Measurements from ENCODE around the gene OSBP2. TPM values are rescaled to one million over a fixed set of nuclear protein-coding genes. Genes with fewer than 3 reads are reported as not detected.

Gene OSBP2
- total and polyA plus RNA-seq, 8 donors, result 1.9 to 3.3 (median 2.6) TPM

DNA sequence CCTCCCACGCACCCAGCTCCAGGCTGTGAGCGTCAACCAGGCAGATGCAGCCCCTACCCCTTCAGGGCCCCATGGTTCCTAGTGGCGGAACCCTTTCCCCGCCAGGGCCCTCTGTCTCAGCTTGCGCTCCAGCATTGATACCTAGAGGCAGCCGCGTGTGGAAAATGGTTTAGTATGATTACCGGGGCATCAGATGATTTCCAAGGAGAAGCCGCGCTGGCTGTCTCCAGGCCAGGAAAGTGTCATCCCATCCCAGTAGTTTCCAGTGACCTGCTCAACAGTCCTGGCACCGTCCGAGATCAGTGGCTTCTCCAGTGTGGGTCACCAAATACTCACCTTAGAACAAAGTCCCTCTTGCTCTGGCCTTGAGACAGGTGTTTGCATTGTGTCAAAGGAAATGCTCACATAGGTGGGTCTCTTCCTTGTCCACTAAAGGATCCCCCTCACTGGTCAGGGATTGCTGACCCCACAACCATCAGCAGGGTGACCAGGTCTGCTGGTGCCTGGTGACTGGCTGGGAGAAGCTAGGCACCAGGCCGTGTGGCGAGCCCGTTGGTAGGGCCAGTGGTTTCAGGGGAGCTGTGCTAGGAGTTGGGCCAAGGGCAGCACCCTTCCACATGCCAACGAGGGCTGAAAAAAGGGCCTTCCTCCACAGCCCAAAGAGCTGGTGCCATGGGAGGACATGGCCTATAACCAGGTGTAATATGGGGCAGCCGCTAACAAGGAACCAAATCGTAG is 164.5 kb downstream of the OSBP2 start:
- no peak overlapping the region for H3K27ac ChIP-seq
- H3K27me3 ChIP-seq, result no peaks in the 10 kb centered on the region
- WGBS, 2 donors, result 93 to 94% methylated on average over 18 of the region's 18 CpGs
- H3K4me3 ChIP-seq, result no peak overlapping the region
- H3K36me3 ChIP-seq, result no peaks in the 10 kb centered on the region
- no peaks in the 10 kb centered on the region for H3K9me3 ChIP-seq
- DNase-seq (no peak), FAIRE-seq (no peak), ATAC-seq (no peak)
- TF ChIP-seq, protein P1, sequence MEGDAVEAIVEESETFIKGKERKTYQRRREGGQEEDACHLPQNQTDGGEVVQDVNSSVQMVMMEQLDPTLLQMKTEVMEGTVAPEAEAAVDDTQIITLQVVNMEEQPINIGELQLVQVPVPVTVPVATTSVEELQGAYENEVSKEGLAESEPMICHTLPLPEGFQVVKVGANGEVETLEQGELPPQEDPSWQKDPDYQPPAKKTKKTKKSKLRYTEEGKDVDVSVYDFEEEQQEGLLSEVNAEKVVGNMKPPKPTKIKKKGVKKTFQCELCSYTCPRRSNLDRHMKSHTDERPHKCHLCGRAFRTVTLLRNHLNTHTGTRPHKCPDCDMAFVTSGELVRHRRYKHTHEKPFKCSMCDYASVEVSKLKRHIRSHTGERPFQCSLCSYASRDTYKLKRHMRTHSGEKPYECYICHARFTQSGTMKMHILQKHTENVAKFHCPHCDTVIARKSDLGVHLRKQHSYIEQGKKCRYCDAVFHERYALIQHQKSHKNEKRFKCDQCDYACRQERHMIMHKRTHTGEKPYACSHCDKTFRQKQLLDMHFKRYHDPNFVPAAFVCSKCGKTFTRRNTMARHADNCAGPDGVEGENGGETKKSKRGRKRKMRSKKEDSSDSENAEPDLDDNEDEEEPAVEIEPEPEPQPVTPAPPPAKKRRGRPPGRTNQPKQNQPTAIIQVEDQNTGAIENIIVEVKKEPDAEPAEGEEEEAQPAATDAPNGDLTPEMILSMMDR (IDR thresholded peaks at IDR 0.05), result no peak
- no peaks in the 10 kb centered on the region for H3K4me1 ChIP-seq
- intact Hi-C loops (cut with DNase I), result no loop called here

DNA sequence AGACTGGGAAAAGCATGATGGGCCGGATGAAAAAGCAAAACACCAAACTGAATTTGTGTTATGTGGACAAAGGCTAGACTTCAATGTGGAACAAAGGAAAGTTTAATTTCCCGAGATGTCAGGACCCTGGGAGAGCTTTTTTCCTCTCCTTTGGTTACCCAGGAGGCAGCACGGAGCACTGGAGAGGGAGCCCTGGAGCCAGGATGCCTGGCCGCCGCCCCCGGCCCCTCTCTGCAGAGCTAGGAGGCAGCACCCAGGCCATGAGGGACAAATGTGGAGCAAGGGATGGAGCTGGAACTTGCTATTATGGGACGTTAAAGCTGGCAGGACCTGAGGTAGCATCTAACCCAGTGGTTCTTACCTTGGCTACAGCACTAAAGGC is 165.0 kb downstream of the OSBP2 start:
- 91 to 94% methylated on average over 7 of the region's 7 CpGs for WGBS, 2 donors
- no peak overlapping the region for H3K4me3 ChIP-seq
- intact Hi-C loops (cut with DNase I), result no loop called here
- FAIRE-seq (no peak), DNase-seq (no peak), ATAC-seq (no peak)
- no peaks in the 10 kb centered on the region for H3K9me3 ChIP-seq
- H3K27ac ChIP-seq, result no peak overlapping the region
- TF ChIP-seq, protein P1 (IDR thresholded peaks at IDR 0.05), result no peak
- H3K36me3 ChIP-seq, result no peaks in the 10 kb centered on the region
- H3K4me1 ChIP-seq, result no peaks in the 10 kb centered on the region
- no peaks in the 10 kb centered on the region for H3K27me3 ChIP-seq

DNA sequence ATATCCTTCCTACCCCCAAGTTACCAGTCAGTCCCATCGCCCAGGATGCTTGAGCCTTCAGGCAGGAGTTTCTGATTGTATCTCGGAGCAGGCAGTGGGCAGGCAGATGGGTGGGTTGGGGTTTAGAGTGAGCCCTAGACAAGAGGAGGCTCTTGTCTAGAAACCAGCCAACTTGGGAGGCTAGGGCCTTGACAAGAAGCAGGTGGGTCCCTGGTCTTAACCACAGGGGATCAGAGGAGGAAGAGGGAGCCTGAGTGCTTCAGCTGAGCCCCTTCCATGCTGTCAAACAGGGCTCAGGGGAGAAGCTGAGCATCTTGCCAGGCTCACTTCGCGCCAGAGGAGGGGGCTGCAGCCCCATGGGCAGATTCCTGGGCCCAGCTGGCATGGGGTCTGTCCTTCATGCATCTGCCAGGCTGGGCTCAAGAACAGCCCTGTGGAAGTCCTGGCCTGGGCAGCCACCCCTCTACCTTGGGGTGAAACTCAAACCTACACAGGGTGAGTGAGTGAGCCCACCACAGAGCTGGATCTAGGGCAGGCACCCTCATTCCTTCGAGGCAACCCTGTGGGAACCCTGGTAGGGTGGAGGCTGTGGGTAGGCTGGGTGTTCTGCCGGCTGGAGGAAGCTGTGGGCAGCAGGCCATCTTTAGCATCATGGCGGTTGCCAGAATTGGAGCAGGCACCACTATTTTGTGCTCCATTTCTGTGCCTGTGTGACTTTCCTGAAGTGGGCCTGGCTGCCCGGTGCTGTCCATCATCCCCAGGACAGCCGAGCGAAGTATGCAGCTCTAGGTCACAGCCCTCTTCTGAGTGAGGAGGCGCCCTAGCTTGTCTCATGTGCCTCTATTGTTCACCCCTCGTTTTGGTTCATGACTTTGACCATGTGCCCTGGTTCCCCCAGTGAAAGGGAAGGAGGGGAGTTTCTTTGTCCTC is 165.8 kb downstream of the OSBP2 start:
- Histone ChIP-seq H3K4me3 (no peak overlapping the region), H3K27ac (no peak overlapping the region), H3K9me3 (no peaks in the 10 kb centered on the region), H3K36me3 (no peaks in the 10 kb centered on the region), H3K4me1 (no peaks in the 10 kb centered on the region), H3K27me3 (no peaks in the 10 kb centered on the region)
- FAIRE-seq, result no peak
- no peak for ATAC-seq
- 81 to 84% methylated on average over 12 of the region's 12 CpGs for WGBS, 2 donors
- TF ChIP-seq, protein P1 (IDR thresholded peaks at IDR 0.05), result no peak
- intact Hi-C loops (cut with DNase I), result no loop called here
- peak in 1 of 6 donors; percentile 21 for DNase-seq

DNA sequence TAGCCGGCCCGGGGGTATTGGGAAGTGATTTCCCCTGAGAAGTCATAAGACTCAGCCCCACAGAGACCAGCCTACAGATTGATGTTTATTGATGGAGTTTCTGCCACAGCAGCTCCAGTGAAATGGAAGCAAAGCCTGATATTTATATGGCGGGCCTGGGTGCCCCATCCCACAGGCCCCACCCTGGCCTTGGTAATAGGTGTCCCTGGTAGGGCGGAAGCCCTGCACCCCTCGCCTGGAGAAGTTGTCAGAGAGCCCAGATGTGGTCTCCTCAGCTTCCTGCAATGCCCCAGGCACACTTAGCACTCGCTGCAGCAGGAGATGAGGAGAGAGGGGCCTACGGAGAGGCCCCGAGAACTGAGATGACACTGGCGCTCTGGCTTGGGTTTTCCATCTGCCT is 166.5 kb downstream of the OSBP2 start:
- no peak overlapping the region for H3K4me3 ChIP-seq
- no peaks in the 10 kb centered on the region for H3K36me3 ChIP-seq
- DNase-seq, result peak in 1 of 6 donors; percentile 29
- H3K4me1 ChIP-seq, result no peaks in the 10 kb centered on the region
- H3K9me3 ChIP-seq, result no peaks in the 10 kb centered on the region
- intact Hi-C loops (cut with DNase I), result no loop called here
- no peak for ATAC-seq
- FAIRE-seq, result no peak
- H3K27me3 ChIP-seq, result no peaks in the 10 kb centered on the region
- 90 to 92% methylated on average over 9 of the region's 9 CpGs for WGBS, 2 donors
- TF ChIP-seq, protein P1 (IDR thresholded peaks at IDR 0.05), result no peak
- H3K27ac ChIP-seq, result no peak overlapping the region

All from pancreas (tissue), 10 donors.